HepG2 (cell line): Measurements from ENCODE around the gene DDX28. TPM values are rescaled to one million over a fixed set of nuclear protein-coding genes. Genes with fewer than 3 reads are reported as not detected.

Source experiments
- CREB3 ChIP-seq: sonication (generic); formaldehyde crosslinking; IDR thresholded peaks from 2 replicates; pipeline ENCODE4 v1.5.0; 2020; ENCODE audit warnings: missing genetic modification reagents
- HNRNPLL ChIP-seq: fragments of 200-400 bp; formaldehyde crosslinking; IDR thresholded peaks from 2 replicates; pipeline ENCODE4 v1.6.1; 2017; ENCODE audit warnings: mild to moderate bottlenecking, low read depth, low read length; ENCODE audit not compliant: poor library complexity, severe bottlenecking
- MEF2D ChIP-seq: sonication (generic); formaldehyde crosslinking; IDR thresholded peaks from 2 replicates; pipeline ENCODE4 v1.5.1; 2020; ENCODE audit warnings: mild to moderate bottlenecking, missing genetic modification reagents
- NBN ChIP-seq: fragments of 450-650 bp; conservative IDR thresholded peaks from 2 replicates; pipeline ENCODE4 v1.6.1; 2017
- PRPF4 ChIP-seq: fragments of 200-400 bp; formaldehyde crosslinking; IDR thresholded peaks from 2 replicates; pipeline ENCODE4 v1.6.1; 2016; ENCODE audit warnings: low read length, low read depth; ENCODE audit not compliant: poor library complexity, severe bottlenecking
- SNAI1 ChIP-seq: sonication (generic); formaldehyde crosslinking; IDR thresholded peaks from 2 replicates; pipeline ENCODE4 v1.5.0; 2020; ENCODE audit warnings: mild to moderate bottlenecking, missing genetic modification reagents, borderline replicate concordance
- SRSF4 ChIP-seq: fragments of 200-400 bp; formaldehyde crosslinking; IDR thresholded peaks from one replicate; pipeline ENCODE4 v1.6.1; 2018; ENCODE audit warnings: mild to moderate bottlenecking, low read depth, low read length, moderate library complexity; ENCODE audit not compliant: poor library complexity, severe bottlenecking
- SRSF9 ChIP-seq: fragments of 200-400 bp; formaldehyde crosslinking; IDR thresholded peaks from 2 replicates; pipeline ENCODE4 v1.6.1; 2018; ENCODE audit warnings: borderline replicate concordance, mild to moderate bottlenecking, low read depth, low read length; ENCODE audit not compliant: insufficient read depth, poor library complexity, severe bottlenecking
- SRY ChIP-seq: sonication (generic); formaldehyde crosslinking; IDR thresholded peaks from 2 replicates; pipeline ENCODE4 v1.8.0; 2022; ENCODE audit warnings: mild to moderate bottlenecking, missing genetic modification reagents
- SYNCRIP ChIP-seq: fragments of 200-400 bp; formaldehyde crosslinking; IDR thresholded peaks from 2 replicates; pipeline ENCODE4 v1.6.1; 2018; ENCODE audit warnings: mild to moderate bottlenecking, low read depth, low read length; ENCODE audit not compliant: insufficient read depth
- TBX2 ChIP-seq: sonication (generic); formaldehyde crosslinking; IDR thresholded peaks from 2 replicates; pipeline ENCODE4 v1.5.0; 2020; ENCODE audit warnings: missing genetic modification reagents, mild to moderate bottlenecking, borderline replicate concordance
- TBX3 ChIP-seq: fragments of 450-650 bp; IDR thresholded peaks from 2 replicates; pipeline ENCODE4 v1.6.1; 2017; ENCODE audit warnings: antibody characterized with exemption, mild to moderate bottlenecking, inconsistent platforms, borderline replicate concordance
- ZNF136 ChIP-seq: sonication (generic); formaldehyde crosslinking; IDR thresholded peaks from 2 replicates; pipeline ENCODE4 v1.8.1; 2022; ENCODE audit warnings: low read depth, mild to moderate bottlenecking, moderate library complexity, missing genetic modification reagents
- ZNF234 ChIP-seq: sonication (generic); formaldehyde crosslinking; conservative IDR thresholded peaks from 2 replicates; pipeline ENCODE4 v1.5.1; 2020; ENCODE audit warnings: mild to moderate bottlenecking, missing genetic modification reagents
- ZNF530 ChIP-seq: sonication (generic); formaldehyde crosslinking; IDR thresholded peaks from 2 replicates; pipeline ENCODE4 v1.5.0; 2020; ENCODE audit warnings: low read depth, mild to moderate bottlenecking, missing genetic modification reagents
- ZNF549 ChIP-seq: sonication (generic); formaldehyde crosslinking; IDR thresholded peaks from 2 replicates; pipeline ENCODE4 v1.5.0; 2020; ENCODE audit warnings: missing genetic modification reagents
- ZNF552 ChIP-seq: sonication (generic); formaldehyde crosslinking; IDR thresholded peaks from 2 replicates; pipeline ENCODE4 v1.9.0; 2022; ENCODE audit warnings: missing genetic modification reagents, mild to moderate bottlenecking, borderline replicate concordance
- ZNF740 ChIP-seq: sonication (generic); formaldehyde crosslinking; IDR thresholded peaks from 2 replicates; pipeline ENCODE4 v1.4.0; 2020; ENCODE audit warnings: missing genetic modification reagents
- ZNF749 ChIP-seq: sonication (generic); formaldehyde crosslinking; IDR thresholded peaks from 2 replicates; pipeline ENCODE4 v1.8.0; 2022; ENCODE audit warnings: mild to moderate bottlenecking, missing genetic modification reagents, moderate library complexity, borderline replicate concordance
- polyA plus RNA-seq, 8 experiments: library from polyadenylated mRNA; depleted of rRNA in 3 of 8; stranded (reverse) in 7 of 8; unstranded in 1 of 8; fragments of >200 nt; fragmentation: Illumina TruSeq in 4 of 8; extraction: Trizol in 4 of 8; gene quantifications; 2 replicates each; pipeline versions ENCODE4 v1.2.1 to v1.2.3, GENCODE V29; 2011 to 2016; ENCODE audit warnings: low read depth in 4 of 8, missing spikeins in 1 of 8, mixed read lengths in 1 of 8; ENCODE audit not compliant: insufficient read depth in 1 of 8
- total RNA-seq, 5 experiments: library from RNA; depleted of rRNA; stranded (reverse); fragments of >200 nt; fragmentation: Illumina TruSeq; extraction: Trizol; gene quantifications; 2 replicates each; pipeline ENCODE4 v1.2.3, GENCODE V29; 2016; ENCODE audit warnings: low read depth in 1 of 5
- TF ChIP-seq, protein P1 (sequence below): sonication (generic); formaldehyde crosslinking; IDR thresholded peaks from 2 replicates; pipeline ENCODE4 v1.4.0; 2020; ENCODE audit warnings: missing genetic modification reagents
- TF ChIP-seq, protein P2 (sequence below): sonication (generic); formaldehyde crosslinking; IDR thresholded peaks from 2 replicates; pipeline ENCODE4 v1.8.1; 2023; ENCODE audit warnings: mild to moderate bottlenecking, missing genetic modification reagents
- TF ChIP-seq, protein P3 (sequence below): sonication (generic); formaldehyde crosslinking; IDR thresholded peaks from 2 replicates; pipeline ENCODE4 v1.4.0; 2020; ENCODE audit warnings: missing genetic modification reagents

Gene DDX28
- total and polyA plus RNA-seq, 2 of the 13 experiments (the other 11 are each of a cell fraction or from before 2014, with no cell fraction given): 14.1 to 16.4 TPM

DNA sequence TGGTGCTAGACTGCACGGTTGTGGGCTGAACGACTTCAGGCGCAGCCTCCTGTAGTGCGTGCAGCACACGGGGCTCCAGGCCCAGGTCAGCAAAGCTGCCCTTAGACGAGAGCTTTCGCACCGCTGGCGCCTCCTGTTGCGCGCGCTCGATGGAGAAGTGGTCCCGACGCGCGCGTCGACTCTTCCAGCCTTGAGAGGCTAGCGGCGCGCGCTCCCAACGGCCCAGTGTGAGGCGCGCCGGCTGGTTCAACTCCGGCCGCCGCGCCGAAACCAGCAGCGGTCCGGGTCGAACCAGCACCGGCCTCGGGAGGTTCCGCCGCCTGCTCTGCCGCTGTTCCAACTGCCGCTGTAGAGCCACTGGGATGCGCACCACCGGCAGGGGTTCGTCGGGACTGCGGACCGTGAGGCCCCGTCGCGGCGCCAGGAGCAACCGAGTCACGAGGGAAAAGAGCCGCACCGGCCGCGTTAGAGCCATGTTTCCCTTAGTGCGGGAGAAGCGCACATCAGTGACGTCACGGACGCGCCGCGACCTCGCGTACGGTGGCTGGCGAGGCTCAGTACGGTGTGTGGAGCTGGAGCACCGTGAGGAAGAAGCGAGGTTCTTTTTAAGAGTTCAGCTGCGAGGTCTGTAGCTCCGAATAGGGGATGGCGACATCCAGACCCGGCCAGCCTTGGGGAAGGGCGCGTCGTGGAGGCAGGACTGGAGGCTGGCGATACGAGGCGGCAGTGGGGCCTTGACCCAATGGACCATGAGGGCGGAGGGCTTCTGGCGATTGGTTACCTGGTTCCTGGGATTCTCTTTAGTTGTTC, at the start of gene DDX28, which contains the start of gene DUS2 (continued):
- TF ChIP-seq ZNF740 (CRISPR knock-in tag) (no peak; the same call in 1 of the 2 replicates), SYNCRIP (no peak), ZNF234 (CRISPR knock-in tag) (no peak; the same call in 1 of the 2 replicates), PRPF4 (no peak), ZNF530 (peak; percentile 44; the same call in 1 of the 2 replicates), ZNF136 (no peak), TBX3 (peak; percentile 38; the same call in 1 of the 2 replicates), TBX2 (peak; percentile 83), SRSF4 (no peak), HNRNPLL (peak; percentile 75), SRSF9 (no peak), SRY (CRISPR knock-in tag) (no peak; the same call in 1 of the 2 replicates), ZNF749 (peak; percentile 86), NBN (no peak), MEF2D (peak; percentile 80), SNAI1 (no peak), ZNF552 (CRISPR knock-in tag) (no peak; the same call in 1 of the 2 replicates), CREB3 (peak; percentile 82), ZNF549 (CRISPR knock-in tag) (peak; percentile 12; the same call in 1 of the 2 replicates)
- TF ChIP-seq, protein P1, sequence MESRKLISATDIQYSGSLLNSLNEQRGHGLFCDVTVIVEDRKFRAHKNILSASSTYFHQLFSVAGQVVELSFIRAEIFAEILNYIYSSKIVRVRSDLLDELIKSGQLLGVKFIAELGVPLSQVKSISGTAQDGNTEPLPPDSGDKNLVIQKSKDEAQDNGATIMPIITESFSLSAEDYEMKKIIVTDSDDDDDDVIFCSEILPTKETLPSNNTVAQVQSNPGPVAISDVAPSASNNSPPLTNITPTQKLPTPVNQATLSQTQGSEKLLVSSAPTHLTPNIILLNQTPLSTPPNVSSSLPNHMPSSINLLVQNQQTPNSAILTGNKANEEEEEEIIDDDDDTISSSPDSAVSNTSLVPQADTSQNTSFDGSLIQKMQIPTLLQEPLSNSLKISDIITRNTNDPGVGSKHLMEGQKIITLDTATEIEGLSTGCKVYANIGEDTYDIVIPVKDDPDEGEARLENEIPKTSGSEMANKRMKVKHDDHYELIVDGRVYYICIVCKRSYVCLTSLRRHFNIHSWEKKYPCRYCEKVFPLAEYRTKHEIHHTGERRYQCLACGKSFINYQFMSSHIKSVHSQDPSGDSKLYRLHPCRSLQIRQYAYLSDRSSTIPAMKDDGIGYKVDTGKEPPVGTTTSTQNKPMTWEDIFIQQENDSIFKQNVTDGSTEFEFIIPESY (CRISPR knock-in tag): peak; percentile 67; the same call in 1 of the 2 replicates
- TF ChIP-seq, protein P2, sequence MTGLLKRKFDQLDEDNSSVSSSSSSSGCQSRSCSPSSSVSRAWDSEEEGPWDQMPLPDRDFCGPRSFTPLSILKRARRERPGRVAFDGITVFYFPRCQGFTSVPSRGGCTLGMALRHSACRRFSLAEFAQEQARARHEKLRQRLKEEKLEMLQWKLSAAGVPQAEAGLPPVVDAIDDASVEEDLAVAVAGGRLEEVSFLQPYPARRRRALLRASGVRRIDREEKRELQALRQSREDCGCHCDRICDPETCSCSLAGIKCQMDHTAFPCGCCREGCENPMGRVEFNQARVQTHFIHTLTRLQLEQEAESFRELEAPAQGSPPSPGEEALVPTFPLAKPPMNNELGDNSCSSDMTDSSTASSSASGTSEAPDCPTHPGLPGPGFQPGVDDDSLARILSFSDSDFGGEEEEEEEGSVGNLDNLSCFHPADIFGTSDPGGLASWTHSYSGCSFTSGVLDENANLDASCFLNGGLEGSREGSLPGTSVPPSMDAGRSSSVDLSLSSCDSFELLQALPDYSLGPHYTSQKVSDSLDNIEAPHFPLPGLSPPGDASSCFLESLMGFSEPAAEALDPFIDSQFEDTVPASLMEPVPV (CRISPR knock-in tag): peak; percentile 98; the same call in 1 of the 2 replicates
- TF ChIP-seq, protein P3, sequence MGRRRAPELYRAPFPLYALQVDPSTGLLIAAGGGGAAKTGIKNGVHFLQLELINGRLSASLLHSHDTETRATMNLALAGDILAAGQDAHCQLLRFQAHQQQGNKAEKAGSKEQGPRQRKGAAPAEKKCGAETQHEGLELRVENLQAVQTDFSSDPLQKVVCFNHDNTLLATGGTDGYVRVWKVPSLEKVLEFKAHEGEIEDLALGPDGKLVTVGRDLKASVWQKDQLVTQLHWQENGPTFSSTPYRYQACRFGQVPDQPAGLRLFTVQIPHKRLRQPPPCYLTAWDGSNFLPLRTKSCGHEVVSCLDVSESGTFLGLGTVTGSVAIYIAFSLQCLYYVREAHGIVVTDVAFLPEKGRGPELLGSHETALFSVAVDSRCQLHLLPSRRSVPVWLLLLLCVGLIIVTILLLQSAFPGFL: 0 out of 2 replicates have a peak, but pooled peaks have one; percentile 63
